MG63 (cell line): ENCODE data around the gene OR2A1. TPM values are rescaled to one million over a fixed set of nuclear protein-coding genes. Genes with fewer than 3 reads are reported as not detected.
"Not testable (repeated sequence)": the region's sequence is repeated elsewhere in the genome, so short reads cannot be mapped to it uniquely, and the experiment has no call there.

Experiments
- DNase-seq: peaks from one replicate; pipeline ENCODE4 v3.0.0-alpha.2; 2020
- H3K27me3 ChIP-seq: fragments of 250-450 bp; sonication (Bioruptor Pico); 2 replicates; pipeline ENCODE4 v1.5.1; 2020; ENCODE audit warnings: mild to moderate bottlenecking, moderate library complexity
- H3K36me3 ChIP-seq: fragments of 250-450 bp; sonication (Bioruptor Pico); 2 replicates; pipeline ENCODE4 v1.5.1; 2020; ENCODE audit warnings: mild to moderate bottlenecking, moderate library complexity
- H3K4me3 ChIP-seq: fragments of 250-450 bp; sonication (Bioruptor Pico); 2 replicates; pipeline ENCODE4 v1.5.1; 2020; ENCODE audit warnings: mild to moderate bottlenecking, moderate library complexity
- H3K9me3 ChIP-seq: fragments of 250-450 bp; sonication (Bioruptor Pico); 2 replicates; pipeline ENCODE4 v1.5.1; 2020; ENCODE audit warnings: mild to moderate bottlenecking, moderate library complexity
- total RNA-seq: library from RNA; depleted of rRNA; stranded (reverse); fragments of >200 nt; shearing (Covaris generic); gene quantifications from 2 replicates; pipeline ENCODE4 v1.2.3, GENCODE V29; 2014; ENCODE audit warnings: low replicate concordance

The OR2A1 gene
- total RNA-seq, 1 experiment from 2014 or later = not detected

DNA sequence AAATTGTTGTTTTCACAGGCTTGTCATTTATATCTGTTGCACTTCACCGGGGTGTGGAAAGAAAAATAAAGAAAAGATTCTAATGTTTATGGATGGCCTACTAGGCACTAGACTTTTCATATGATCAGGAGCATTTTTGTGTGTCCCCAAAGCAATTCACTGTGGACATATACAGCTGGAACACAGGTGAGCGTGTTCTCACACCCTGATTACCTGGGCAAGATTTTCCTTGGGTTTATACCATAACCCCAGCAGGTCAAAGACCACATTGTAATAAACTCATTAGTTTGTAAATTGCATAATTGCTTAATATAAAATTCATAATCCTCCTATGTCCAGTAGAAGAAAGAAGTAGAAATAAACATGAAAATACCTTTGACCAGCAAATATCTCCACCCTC lies 1.0 kb upstream of the OR2A1 start:
- H3K36me3 ChIP-seq, H3K9me3 ChIP-seq, H3K27me3 ChIP-seq, H3K4me3 ChIP-seq, DNase-seq: not testable (repeated sequence)

- not testable (repeated sequence) for H3K4me3 ChIP-seq, DNase-seq, H3K36me3 ChIP-seq, H3K27me3 ChIP-seq, H3K9me3 ChIP-seq
Measured at GRCh38 chr7:144317537-144317936, 5.3 kb downstream of the OR2A1 start.

- not testable (repeated sequence) for DNase-seq, H3K4me3 ChIP-seq, H3K9me3 ChIP-seq, H3K27me3 ChIP-seq, H3K36me3 ChIP-seq
Measured at GRCh38 chr7:144319547-144319946, 7.3 kb downstream of the OR2A1 start.

- not testable (repeated sequence) for H3K36me3 ChIP-seq, H3K4me3 ChIP-seq, H3K9me3 ChIP-seq, DNase-seq, H3K27me3 ChIP-seq
Measured at GRCh38 chr7:144321677-144322206, 9.5 kb downstream of the OR2A1 start.

- not testable (repeated sequence) for H3K36me3 ChIP-seq
Measured at GRCh38 chr7:144323359-144323758, 11.1 kb downstream of the OR2A1 start.

DNA sequence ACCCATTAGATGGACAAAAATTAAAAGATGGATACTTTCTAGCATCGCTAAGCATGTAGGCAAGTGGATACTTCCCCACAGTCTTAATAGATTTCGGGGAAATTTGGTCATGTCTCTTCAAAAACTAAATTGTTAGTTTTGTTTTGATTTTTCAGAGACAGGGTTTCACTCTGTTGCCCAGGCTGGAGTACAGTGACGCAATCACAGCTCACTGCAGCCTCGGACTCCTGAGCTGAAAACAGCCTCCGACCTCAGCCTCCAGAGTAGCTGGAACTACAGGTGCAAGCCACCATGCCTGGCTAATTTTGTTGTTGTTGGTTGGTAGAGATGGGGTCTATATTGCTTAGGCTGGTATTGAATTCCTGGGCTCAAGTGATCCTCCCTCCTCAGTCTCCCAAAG lies 13.6 kb downstream of the OR2A1 start:
- H3K4me3 ChIP-seq, DNase-seq, H3K9me3 ChIP-seq, H3K36me3 ChIP-seq, H3K27me3 ChIP-seq: not testable (repeated sequence)

More at GRCh38 chr7:144323359-144323758, 11.1 kb downstream of the OR2A1 start:
- not testable (repeated sequence) for H3K9me3 ChIP-seq, H3K27me3 ChIP-seq, DNase-seq, H3K4me3 ChIP-seq

DNA sequence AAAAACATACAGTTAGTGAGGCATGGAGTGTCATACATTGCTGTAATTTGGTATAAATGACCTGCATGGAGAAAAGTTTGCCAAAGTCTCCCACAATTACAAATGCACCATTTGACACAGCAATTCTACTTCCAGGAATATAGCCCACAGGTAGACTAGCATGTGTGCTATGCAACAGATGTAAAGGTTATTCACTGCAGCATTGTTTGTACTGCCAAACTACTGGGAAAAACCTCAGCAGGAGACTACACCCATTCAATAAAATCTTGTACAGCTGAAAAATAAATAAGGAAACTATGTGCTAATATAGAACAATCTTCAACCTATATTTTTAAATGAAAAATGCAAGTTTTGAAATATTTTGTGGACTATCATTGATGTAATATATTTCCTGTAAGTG lies 17.8 kb downstream of the OR2A1 start:
- not testable (repeated sequence) for DNase-seq, H3K36me3 ChIP-seq, H3K9me3 ChIP-seq, H3K4me3 ChIP-seq, H3K27me3 ChIP-seq

DNA sequence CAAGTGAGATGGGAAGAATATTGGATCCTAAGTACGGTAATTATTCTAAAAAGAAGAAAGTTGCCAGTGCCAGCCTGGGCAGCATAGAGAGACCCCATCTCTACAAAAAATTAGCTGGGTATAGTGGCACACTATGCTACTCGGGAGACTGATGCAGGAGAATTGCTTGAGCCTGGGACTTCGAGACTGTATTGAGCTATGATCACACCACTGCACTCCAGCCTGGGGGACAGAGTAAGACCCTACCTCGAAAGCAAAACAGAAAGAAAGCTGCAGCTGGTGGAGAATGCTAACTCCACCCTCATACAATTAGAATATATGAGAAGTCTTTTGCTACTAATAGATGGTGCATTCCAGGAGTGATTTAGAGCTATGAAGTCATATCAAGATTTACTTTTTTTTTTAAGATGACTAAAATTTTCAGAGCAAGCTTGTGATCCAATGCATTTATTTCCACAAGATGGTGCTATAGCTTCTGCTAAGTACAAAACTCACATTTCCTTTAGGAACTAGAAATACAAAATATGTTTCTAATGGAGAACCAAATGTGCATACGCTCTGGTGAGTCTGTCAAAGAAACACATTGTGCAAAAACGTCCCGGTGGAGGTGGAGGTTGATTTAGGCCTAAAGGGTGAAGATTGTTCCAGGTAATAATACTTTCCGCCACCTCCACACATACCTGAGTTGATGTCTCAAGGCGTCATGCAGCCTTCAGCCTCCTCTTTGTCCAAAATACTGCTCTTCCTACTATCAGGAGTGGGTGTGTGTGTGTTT lies 19.2 kb downstream of the OR2A1 start:
- H3K9me3 ChIP-seq, H3K4me3 ChIP-seq, DNase-seq, H3K27me3 ChIP-seq, H3K36me3 ChIP-seq: not testable (repeated sequence)

DNA sequence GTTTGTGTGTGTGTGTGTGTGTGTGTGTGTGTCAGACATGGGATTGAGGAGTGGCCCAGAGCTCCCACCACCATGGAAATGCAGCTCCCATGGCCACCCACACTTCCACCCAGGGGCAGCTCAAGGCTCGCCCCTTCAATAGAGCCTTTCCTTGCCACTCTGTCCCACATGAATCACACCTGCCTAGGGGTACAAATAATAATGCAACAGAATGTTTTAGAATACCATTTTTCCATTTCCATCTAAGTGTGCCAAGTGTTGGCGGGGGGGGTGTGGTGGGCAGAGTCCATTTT lies 19.7 kb downstream of the OR2A1 start:
- DNase-seq, H3K27me3 ChIP-seq, H3K36me3 ChIP-seq, H3K9me3 ChIP-seq, H3K4me3 ChIP-seq: not testable (repeated sequence)

- not testable (repeated sequence) for H3K9me3 ChIP-seq, H3K27me3 ChIP-seq, H3K4me3 ChIP-seq, DNase-seq, H3K36me3 ChIP-seq
Measured at GRCh38 chr7:144348625-144349024, 36.4 kb downstream of the OR2A1 start.

DNA sequence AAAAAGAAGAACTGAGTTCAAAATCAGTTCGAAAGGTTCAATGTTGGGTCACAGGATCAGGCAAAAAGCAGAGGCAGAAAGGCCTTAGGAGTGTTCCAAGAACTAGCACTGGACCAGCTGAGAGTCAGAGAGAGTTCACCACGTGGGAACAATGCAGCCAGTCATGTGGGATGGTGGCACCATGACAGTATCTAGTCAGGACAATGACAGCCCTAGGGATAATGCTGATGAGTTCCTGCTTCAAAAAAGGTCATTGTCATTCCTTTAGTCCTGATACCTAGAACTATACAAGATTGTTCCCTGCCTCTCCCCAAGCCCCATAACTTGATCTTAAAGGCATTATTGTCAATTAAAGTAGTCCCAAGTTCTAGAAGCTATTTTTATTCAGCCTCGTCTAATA lies 39.4 kb downstream of the OR2A1 start:
- not testable (repeated sequence) for H3K27me3 ChIP-seq, H3K9me3 ChIP-seq, DNase-seq, H3K36me3 ChIP-seq, H3K4me3 ChIP-seq

DNA sequence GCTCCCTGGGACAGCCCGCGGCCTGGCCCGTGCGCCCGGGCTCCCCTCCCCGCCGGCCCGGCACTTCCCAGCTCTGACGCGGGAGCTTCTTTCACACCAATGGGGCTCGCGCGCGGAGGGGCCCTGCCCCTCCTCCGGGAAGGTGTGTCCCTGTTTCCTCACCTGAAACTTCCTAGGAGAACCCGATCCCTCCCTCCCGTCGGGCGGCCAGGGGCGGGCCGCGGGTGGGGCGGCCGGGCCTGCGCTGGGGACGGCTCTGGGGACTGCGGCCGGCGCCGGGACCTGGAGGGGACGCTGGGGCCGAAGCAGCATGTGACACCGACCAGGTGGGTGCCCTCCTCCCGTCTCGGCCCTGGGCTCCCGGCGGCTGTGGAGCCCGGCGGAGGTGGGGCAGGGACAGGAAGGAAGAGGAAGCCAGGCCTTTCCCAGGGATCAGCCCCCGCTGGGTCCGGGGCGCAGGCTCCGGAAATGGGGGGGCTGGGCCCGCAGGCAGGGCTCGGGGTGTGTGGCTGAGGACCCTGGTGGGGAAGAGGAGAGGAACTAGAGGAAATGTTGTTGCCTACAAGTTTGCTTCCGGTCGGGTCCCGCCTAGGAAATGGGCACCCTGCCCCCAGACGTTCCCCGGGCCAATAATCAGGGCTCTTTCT lies 43.1 kb downstream of the OR2A1 start, which contains the start of gene ARHGEF5:
ARHGEF5 (plus strand) TSS at position 227 of the 647 bp plus-strand sequence. CDS start 7,268 bp downstream, outside the sequence.
- peak within 1 kb of the TSS; percentile 47 for H3K4me3 ChIP-seq
- H3K9me3 ChIP-seq, H3K27me3 ChIP-seq, DNase-seq, H3K36me3 ChIP-seq: not testable (repeated sequence)

- H3K36me3 ChIP-seq, DNase-seq, H3K4me3 ChIP-seq, H3K9me3 ChIP-seq, H3K27me3 ChIP-seq: not testable (repeated sequence)
Measured at GRCh38 chr7:144356185-144356584, 44.0 kb downstream of the OR2A1 start.

DNA sequence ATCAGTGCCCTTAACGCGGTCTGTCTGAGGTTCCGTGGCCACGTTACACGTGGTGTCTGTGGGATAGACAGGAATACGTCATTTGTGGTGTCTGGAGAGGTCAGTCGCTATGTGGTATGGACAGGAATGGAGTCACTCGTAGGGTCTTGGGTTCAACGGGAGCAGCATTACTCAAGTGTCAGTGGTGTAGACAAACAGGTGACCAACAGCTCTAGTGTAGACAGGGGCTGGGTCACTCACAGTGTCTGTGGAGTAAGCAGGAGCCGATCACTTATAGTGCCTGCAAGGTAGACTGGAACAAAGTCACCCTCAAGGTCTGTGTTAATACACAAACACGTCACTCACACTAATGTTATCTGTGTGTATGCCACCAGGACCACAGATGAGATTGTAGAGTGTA lies 44.6 kb downstream of the OR2A1 start:
- H3K4me3 ChIP-seq, H3K36me3 ChIP-seq, H3K27me3 ChIP-seq, DNase-seq, H3K9me3 ChIP-seq: not testable (repeated sequence)

- not testable (repeated sequence) for H3K4me3 ChIP-seq, H3K9me3 ChIP-seq, H3K36me3 ChIP-seq, H3K27me3 ChIP-seq, DNase-seq
Measured at GRCh38 chr7:144362061-144362460, 49.8 kb downstream of the OR2A1 start.

GRCh38 chr7:144365523-144365922 lies 53.3 kb downstream of the OR2A1 start:
- H3K36me3 ChIP-seq, H3K9me3 ChIP-seq, DNase-seq, H3K27me3 ChIP-seq, H3K4me3 ChIP-seq: not testable (repeated sequence)

DNA sequence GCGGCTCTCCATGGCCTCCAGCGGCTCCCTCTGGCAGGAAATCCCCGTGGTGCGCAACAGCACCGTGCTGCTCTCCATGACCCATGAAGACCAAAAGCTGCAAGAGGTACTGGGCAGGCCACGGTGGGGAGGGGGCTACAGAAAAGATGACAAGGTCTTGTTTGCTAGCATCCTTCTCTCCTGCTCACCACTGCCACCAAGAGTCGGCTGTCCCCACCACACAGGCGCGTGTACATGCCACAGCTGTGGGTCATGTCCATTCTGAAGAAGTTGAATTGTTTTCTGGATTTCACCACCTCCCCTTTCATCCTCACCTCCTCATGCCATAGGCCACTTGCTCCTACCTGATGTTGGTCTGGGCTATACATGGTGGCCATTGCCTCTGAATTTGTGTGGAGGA lies 55.0 kb downstream of the OR2A1 start:
- H3K9me3 ChIP-seq, H3K27me3 ChIP-seq, H3K36me3 ChIP-seq, H3K4me3 ChIP-seq, DNase-seq: not testable (repeated sequence)

DNA sequence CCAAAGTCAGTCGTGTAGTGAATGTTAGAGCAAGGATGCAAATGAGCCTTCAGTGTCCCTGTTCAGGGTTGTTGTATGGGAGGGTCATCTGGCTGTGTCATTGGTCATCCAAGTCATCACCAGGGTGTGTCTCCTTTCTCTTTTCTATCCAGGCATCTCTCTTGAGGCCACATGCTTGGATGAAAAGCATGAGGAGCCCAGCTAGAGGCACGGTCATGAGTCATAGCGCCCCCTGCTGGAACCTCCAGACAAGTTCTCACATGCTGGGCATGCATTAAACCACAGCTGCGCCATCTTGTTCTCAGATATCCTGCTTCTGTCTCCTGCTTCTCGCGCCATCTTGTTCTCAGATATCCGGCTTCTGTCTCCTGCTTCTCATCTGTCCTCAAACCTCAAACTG lies 57.0 kb downstream of the OR2A1 start:
- H3K36me3 ChIP-seq, H3K9me3 ChIP-seq, DNase-seq, H3K27me3 ChIP-seq, H3K4me3 ChIP-seq: not testable (repeated sequence)
